Activated CD8-positive, alpha-beta memory T cell treated with anti-CD3 and anti-CD28 coated beads for 48 hours (primary cell): ENCODE data around the gene NRG3.

Source experiments
- DNase-seq, 3 experiments: peaks; one replicate each; pipeline ENCODE4 v3.0.0-alpha.2; 2020; ENCODE audit warnings: low read depth in 2 of 3, low spot score in 2 of 3

Gene NRG3

GRCh38 chr10:82084904-82085303, 209.9 kb downstream of the NRG3 start:
- DNase-seq = no peak

DNA sequence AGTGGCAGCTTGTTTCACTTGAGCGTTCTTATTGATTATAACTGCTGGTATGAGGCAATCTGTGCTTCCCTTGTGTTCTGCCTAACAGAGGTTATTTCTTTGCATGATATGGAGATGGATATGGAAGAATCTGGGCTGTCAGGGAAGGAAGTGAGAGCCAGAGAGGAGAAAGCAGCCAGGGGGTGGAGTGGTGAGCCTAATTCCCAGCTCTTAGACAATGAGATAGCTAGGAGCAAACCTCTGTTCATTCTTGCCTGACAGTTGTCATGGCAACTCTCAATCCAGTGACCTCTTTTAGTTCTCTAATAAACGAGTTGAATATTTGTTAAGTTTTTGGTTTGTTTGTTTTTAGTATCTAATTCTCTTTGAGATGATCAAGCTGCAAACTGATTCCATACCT, 214.3 kb downstream of the NRG3 start:
- DNase-seq = no peak

GRCh38 chr10:82091413-82091812, 216.4 kb downstream of the NRG3 start:
- no peak for DNase-seq

DNA sequence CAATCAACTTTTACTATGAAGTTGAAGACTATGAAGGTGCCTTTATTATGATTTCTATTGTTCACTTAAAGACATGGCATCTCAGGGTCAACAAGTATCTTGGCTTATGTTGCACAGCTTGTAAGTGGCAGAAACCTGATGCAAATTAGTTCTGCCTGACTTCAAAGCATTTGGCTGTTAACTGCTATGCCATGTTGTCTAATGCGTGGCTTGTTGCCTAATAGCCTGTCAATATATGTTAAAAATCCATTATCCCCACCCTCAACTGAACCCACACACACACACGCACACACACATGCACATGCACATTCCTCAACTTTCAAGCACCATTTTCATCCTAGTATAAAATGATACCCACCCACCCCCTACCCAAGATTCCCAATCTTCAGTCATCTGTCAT, 217.1 kb downstream of the NRG3 start:
- no peak for DNase-seq

DNA sequence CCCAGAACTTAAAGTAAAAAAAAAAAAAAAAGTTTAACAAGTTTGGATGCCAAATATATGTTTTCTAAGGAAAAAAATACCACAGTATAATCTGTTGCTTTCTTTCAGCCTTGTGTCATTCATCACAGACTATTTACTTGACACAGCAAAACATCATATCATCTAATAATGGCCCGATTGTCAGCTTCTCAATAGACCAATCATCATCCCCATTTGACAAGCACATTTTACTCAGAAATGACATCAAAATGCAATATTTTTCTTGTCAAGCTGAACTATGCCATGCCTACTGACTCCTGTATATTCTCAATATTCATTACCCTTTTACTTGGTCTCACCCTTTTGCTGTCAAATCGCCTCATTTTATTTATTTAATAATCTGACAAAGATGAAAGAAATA, 249.7 kb downstream of the NRG3 start:
- DNase-seq = no peak

DNA sequence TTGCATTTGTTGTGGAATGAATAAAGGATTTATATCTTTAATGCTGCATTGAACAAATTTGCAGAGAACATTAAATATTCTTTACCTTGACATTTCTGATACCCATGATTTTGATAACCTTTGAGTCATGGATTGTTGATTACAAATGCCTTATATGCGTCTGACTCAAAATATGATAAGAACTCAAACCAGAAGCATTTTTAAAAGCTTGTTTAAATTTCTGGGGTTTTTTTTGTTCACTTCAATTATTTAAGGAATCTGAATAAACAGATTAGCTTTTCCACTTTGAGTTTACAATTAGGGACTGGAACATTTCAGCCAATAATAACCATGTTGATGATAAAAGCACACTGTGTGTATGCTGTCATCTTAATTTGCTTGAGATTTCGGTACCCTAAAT, 253.5 kb downstream of the NRG3 start:
- no peak for DNase-seq

DNA sequence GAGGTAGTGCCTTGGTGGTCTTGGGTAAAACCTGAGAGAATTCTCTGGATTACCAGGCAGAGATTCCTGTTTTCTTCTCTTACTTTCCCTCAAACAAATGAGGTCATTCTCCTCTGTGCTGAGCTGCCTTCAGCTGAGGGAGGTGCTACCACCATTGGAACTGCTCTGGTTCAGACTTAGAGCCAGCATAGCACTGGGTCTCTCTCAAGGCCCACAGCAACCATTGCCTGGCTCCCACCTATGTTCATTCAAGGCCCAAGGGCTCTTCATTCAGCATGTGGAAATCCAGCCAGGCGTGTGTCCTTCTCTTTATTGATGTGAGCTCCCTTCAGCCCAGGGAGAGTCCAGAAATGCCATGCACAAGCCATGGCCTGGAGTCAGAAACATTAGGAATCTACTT, 261.1 kb downstream of the NRG3 start:
- no peak for DNase-seq

DNA sequence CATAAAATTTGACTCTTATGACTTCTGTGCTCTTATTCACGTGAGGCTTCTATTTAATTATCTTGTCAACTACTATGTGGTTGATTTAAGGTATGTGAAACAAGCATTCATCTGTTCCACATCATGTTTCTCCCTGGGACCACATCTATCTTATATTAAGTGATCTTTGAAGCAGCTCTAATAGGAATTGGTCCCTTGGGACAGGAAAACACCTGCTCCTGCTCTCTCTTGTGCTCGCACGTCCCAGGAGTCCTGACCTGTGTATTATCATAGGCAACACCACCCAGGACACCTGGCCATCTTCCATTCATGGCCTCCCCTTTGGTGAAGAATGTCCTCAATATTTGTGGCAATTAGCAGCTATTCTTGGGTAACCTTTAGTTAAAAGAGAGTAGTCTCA, 269.2 kb downstream of the NRG3 start:
- no peak for DNase-seq

- no peak for DNase-seq
Observed at GRCh38 chr10:82148764-82149163, 273.8 kb downstream of the NRG3 start.

DNA sequence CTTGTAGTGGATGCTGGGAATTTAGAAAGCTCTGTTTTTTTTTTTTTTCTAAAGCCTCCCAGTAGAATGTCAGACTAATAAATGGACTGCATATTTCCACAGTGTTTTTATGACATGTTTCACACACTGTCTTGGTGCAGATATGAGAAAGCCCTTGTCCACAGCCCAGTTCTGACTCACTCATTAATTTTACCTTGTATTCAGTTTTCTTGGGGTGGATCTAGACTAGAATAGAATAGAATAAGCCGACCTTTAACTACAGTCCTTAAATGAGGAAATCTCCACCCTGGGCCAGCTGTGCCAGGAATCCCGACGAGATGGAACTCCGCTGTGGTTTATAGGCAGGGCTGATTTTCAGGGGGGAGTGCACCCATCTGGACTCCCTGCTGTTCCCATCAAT, 274.7 kb downstream of the NRG3 start:
- DNase-seq = no peak

- DNase-seq = no peak
Observed at GRCh38 chr10:82150123-82150900, 275.3 kb downstream of the NRG3 start.

- no peak for DNase-seq
Observed at GRCh38 chr10:82160307-82160706, 285.3 kb downstream of the NRG3 start.

DNA sequence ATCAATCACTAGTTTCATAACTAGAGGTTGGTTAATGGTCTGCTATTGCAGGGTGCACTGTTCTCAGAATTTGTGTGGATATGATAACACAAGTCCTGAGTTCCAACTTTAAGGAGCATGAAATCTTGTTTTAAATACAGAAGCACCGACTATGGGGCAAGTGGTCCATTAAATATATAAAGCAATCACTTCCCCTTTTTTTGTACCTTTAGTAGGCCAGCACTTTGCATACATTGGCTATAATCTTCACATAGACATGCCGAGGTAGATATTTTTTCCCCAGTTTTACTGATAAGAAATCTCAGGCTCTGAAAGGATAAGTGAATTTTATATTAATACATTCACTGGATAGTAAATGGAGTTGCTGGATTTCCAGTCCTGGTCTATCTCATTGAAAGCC, 286.3 kb downstream of the NRG3 start:
- DNase-seq = no peak

DNA sequence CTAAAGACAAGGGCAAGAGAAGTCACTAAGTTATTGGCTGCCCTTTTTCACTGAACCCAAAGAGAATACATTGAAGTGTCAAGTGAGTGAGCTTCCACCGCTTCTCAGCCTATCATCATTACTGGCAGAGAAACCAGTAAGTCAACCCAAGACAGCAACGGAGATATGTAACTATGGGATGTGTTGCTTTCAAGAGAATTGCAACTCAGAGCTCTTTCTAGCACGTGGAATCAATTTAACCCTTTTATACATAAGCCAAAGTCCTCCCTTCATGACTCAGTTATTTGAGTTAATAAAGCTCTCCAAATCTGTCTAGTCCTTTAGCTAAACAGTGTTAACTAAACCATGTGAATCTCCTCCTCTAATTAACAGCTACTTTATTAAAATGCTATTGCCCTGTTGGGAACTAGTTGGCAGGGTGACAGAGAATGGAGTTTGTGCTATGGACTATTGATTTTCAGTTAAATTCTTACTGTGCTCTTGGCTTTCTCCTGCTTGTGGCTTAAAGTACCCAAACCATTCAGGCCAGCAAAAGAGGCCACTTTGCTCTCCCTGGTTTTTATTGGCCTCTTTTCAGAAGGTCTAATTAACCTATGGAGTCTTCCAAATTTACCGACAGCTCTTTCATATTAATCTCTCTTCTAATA, 287.7 kb downstream of the NRG3 start:
- DNase-seq = no peak

DNA sequence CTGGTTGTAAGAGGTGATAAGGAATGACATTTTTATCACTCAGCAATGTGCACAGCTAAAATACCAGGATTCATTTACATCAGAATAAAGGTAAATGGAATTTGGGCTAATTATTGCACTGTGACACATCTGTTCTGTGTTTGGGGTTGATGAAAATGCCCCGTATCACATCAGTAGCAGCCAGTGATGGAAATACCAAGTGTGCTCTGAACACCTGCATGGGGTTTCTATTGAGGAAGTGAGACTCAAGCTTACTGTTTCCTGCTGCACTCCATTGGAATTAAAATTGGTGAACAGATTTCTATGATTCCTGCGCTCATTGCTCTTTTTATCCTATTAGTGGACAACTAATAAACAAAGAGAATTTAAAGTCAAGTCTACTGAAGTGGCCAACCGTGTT, 296.9 kb downstream of the NRG3 start:
- DNase-seq = no peak

- DNase-seq = no peak
Observed at GRCh38 chr10:82176587-82176986, 301.6 kb downstream of the NRG3 start.

GRCh38 chr10:82190432-82191260, 315.7 kb downstream of the NRG3 start:
- DNase-seq = no peak

- DNase-seq = no peak
Observed at GRCh38 chr10:82191653-82192052, 316.7 kb downstream of the NRG3 start.

GRCh38 chr10:82192665-82193064, 317.7 kb downstream of the NRG3 start:
- DNase-seq = no peak

DNA sequence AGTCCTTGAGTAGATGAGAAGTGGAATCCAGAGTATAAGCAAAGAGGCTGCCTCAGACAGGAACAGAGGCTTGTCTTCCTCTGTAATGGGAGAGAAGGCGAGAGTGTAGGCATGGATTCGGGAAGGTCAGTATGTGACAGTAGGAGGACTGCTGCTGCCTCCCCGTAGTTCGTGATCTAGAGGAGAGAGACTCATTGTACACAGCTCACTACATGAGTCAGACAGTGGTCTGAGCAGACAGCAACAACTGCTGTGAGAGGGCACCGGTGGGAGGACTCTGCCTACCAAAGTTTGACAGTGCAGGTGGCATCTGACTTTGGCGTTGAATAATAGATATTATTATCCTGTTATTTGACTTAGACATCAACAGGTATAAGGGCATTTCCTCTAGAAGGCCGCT, 319.4 kb downstream of the NRG3 start:
- DNase-seq = no peak

DNA sequence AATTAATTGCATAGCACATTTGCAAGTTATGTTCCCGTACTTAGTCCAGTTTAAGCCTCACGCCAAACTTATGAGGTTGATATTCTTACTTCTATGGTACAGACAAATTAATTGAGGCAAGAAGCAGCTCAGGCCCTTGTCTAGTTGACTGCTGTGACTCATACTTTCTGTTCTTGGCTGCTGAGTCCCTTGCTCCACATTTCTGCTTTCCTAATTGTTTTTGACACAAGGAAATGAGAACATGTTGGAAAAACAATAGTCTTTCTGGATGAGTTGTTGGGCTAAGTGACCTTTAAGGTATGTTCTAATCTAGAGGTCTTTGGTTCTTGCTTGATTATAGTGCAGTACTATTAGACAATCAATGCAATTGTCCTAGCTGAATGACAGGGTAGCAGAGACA, 331.8 kb downstream of the NRG3 start:
- DNase-seq = no peak

DNA sequence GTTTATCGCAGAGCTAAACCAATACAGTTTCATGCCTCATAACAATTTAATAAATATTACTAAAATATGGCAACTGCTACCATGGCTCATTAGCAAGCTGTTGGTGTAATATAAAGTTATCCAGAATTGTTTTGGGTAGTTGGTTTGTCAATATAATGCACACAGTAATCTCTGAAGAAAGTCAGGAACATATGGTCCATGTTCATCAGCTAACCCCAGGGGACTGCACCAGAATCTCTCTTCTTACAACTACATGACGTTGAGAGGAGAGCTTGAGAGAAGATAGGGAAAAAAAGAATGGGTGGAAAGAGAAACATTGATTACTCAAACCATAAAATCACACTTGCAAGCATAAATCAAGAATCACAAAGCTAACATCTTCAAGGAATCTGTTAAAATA, 333.7 kb downstream of the NRG3 start:
- DNase-seq = no peak
